Ectodermal cell (in vitro differentiated cells): Measurements from ENCODE around the gene DNAJB4.
"Not testable (repeated sequence)": the region's sequence is repeated elsewhere in the genome, so short reads cannot be mapped to it uniquely, and the experiment has no call there.

Source experiments
- H3K27ac ChIP-seq: 2 replicates; pipeline ENCODE4 v1.7.0; 2013; ENCODE audit warnings: mild to moderate bottlenecking, low read depth, low read length; ENCODE audit not compliant: insufficient read depth, poor library complexity, severe bottlenecking
- H3K27me3 ChIP-seq: 2 replicates; pipeline ENCODE4 v1.7.0; 2013; ENCODE audit warnings: mild to moderate bottlenecking, low read length; ENCODE audit not compliant: insufficient read depth, control insufficient read depth, poor library complexity, severe bottlenecking
- H3K36me3 ChIP-seq: one replicate; pipeline ENCODE4 v1.7.0; 2013; ENCODE audit warnings: low read length; ENCODE audit not compliant: control insufficient read depth, insufficient read depth
- H3K4me1 ChIP-seq: one replicate; pipeline ENCODE4 v1.7.0; 2013; ENCODE audit warnings: low read length; ENCODE audit not compliant: control insufficient read depth, insufficient read depth
- H3K4me3 ChIP-seq: 2 replicates; pipeline ENCODE4 v1.7.0; 2013; ENCODE audit warnings: low read depth, low read length, control low read depth; ENCODE audit not compliant: insufficient read depth
- H3K9me3 ChIP-seq: 2 replicates; pipeline ENCODE4 v1.7.0; 2013; ENCODE audit warnings: mild to moderate bottlenecking, low read length, moderate library complexity; ENCODE audit not compliant: control insufficient read depth
- WGBS, 2 experiments: methylation state at CpG; one replicate each; pipeline ENCODE4 v1.1.7; 2013; ENCODE audit warnings: missing lambda C conversion rate in 2 of 2; 5-methylcytosine and 5-hydroxymethylcytosine counted together

DNAJB4 gene

GRCh38 chr1:78006521-78006920, 1.8 kb downstream of the DNAJB4 start:
- H3K4me3 ChIP-seq = peak overlapping the region; percentile 43
- no peaks in the 10 kb centered on the region for H3K4me1 ChIP-seq
- H3K27me3 ChIP-seq = no peaks in the 10 kb centered on the region
- H3K27ac ChIP-seq = no peak overlapping the region
- no peaks in the 10 kb centered on the region for H3K36me3 ChIP-seq
- no peaks in the 10 kb centered on the region for H3K9me3 ChIP-seq

DNA sequence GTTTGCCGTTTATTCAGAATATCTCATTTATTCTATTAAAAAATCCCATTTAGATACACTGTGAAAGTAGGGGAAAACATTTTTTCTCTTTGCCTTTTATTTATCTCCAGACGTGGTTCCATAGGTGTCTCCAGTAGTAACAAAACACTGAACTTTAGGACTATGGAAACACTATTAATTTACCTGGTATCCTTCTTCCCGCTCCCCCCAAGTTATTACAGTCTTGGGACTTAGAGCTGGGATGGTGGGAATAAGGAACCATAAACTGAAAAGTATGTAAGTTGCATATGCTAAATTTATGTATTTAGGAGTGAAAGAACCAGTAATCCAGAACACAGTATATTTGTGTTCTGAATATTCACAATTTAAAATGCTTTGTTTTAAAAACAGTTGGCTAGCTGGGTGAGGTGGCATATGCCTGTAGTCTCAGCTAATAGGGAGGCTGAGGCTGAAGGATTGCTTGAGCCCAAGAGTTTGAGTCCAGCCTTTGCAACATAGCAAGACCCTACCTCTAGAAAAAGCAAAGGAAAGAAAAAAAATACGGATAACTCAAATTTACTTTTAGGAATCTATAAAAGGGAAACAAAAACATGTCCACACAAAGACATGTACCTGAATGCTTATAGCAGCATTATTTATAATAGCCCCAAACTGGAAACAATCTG, 3.1 kb downstream of the DNAJB4 start:
- 93 to 100% methylated on average over 2 to 3 of the region's 4 CpGs for WGBS, 2 experiments
- H3K9me3 ChIP-seq = no peaks in the 10 kb centered on the region
- H3K27ac ChIP-seq = no peak overlapping the region

DNA sequence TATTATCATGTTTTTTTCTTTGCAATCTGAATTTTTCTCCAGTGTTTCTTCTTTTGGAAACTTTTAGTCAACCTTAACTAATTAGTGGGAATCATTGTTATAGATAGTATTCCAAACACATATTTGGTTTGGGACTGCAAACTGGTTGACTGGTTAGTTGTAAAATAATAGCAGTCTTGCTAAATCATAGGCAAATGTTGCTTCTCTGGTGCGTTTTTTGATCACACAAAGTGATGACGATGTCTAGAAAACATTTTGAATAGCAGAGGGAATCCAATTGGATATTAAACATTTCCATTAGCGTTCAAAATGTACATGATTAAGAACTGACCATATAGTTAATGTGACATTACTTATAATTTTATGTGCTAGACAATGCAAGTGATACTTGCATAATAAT, 4.5 kb downstream of the DNAJB4 start:
- no peaks in the 10 kb centered on the region for H3K9me3 ChIP-seq
- 89 to 91% methylated on average over 2 of the region's 3 CpGs for WGBS, 2 experiments
- H3K27me3 ChIP-seq = no peaks in the 10 kb centered on the region
- no peak overlapping the region for H3K27ac ChIP-seq
- H3K4me1 ChIP-seq = no peaks in the 10 kb centered on the region
- no peaks in the 10 kb centered on the region for H3K36me3 ChIP-seq
- H3K4me3 ChIP-seq = no peak overlapping the region

More for the DNA sequence above, 3.1 kb downstream of the DNAJB4 start:
- Histone ChIP-seq H3K4me3 (no peak overlapping the region), H3K36me3 (no peaks in the 10 kb centered on the region), H3K27me3 (no peaks in the 10 kb centered on the region), H3K4me1 (no peaks in the 10 kb centered on the region)

DNA sequence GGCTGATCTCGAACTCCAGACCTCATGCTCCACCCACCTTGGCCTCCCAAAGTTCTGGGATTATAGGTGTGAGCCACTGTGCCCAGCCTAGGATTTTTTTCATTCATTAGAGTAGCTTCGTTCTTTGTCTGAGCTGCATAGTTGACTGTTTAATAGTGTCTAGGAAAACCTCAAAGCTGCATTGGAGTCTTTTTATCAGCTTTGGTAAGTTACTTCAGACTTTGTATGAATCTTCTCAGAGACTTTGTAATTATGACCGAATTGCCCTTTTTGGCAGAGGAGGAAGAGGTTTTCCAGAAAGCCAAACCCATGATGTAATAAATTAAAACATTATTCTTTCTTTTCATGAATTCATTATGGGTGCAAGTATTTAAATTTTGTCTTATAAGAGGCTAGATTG, 5.1 kb downstream of the DNAJB4 start:
- Histone ChIP-seq H3K4me3 (no peak overlapping the region), H3K9me3 (no peaks in the 10 kb centered on the region), H3K27me3 (no peaks in the 10 kb centered on the region), H3K36me3 (no peaks in the 10 kb centered on the region), H3K27ac (no peak overlapping the region), H3K4me1 (no peaks in the 10 kb centered on the region)
- WGBS, 2 experiments = 82 to 96% methylated on average over 3 of the region's 3 CpGs

DNA sequence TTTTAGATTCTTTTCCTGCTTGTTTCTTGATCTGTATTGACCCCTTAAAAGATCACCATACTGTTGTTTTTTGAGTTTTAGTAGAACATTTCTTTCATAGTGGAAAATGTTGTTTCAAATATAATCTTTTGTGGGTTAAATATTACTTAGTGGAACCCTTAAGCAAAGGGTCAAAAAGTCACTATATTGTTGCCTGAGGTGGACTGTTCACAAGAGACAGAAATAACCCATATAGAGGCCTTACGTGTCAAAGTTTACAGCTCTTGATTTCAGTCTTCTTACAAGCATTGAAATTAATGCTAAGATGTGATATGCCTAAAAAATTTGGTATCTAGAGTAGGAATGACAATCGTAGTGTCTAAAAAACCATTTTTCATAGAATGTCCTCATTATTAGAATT, 6.3 kb downstream of the DNAJB4 start:
- H3K36me3 ChIP-seq = no peaks in the 10 kb centered on the region
- H3K9me3 ChIP-seq = no peaks in the 10 kb centered on the region
- no peaks in the 10 kb centered on the region for H3K4me1 ChIP-seq
- WGBS, 2 experiments = 89 to 100% methylated on average over 1 to 2 of the region's 2 CpGs
- H3K27me3 ChIP-seq = no peaks in the 10 kb centered on the region
- H3K27ac ChIP-seq = no peak overlapping the region
- H3K4me3 ChIP-seq = no peak overlapping the region

- Histone ChIP-seq H3K9me3 (no peaks in the 10 kb centered on the region), H3K4me1 (no peaks in the 10 kb centered on the region), H3K4me3 (no peak overlapping the region), H3K27ac (no peak overlapping the region), H3K27me3 (no peaks in the 10 kb centered on the region), H3K36me3 (no peaks in the 10 kb centered on the region)
Measured at GRCh38 chr1:78015148-78015547, 10.4 kb downstream of the DNAJB4 start.

DNA sequence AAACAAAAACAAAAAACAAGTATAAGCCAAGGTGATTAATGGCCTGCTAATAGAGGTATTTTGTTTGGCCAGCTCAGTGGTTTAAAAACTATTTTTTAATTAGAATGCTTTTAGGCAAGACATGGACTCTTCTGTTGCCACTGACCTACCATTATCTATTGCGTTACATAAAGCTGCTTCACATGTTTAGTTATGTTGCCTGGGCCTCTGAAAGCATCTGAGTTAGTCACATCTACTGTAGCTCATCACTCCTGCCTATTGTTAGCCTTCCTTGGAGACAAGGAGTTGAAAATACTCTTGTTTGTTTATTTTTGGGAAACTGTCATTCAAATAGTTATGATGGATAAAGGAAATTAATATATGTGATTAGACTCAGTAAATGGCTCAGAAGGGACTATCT, 14.3 kb downstream of the DNAJB4 start:
- H3K9me3 ChIP-seq = no peaks in the 10 kb centered on the region
- H3K27ac ChIP-seq = no peak overlapping the region
- WGBS, 2 experiments = 95 to 100% methylated on average over 1 of the region's 1 CpG
- no peaks in the 10 kb centered on the region for H3K27me3 ChIP-seq
- H3K4me3 ChIP-seq = no peak overlapping the region
- no peaks in the 10 kb centered on the region for H3K36me3 ChIP-seq
- H3K4me1 ChIP-seq = no peaks in the 10 kb centered on the region

GRCh38 chr1:78021134-78021533, 16.4 kb downstream of the DNAJB4 start:
- not testable (repeated sequence) for H3K27me3 ChIP-seq, H3K4me3 ChIP-seq, H3K9me3 ChIP-seq, H3K4me1 ChIP-seq, H3K36me3 ChIP-seq, H3K27ac ChIP-seq
- 90 to 92% methylated on average over 3 to 4 of the region's 4 CpGs for WGBS, 2 experiments

- Histone ChIP-seq H3K27me3 (no peaks in the 10 kb centered on the region), H3K9me3 (no peaks in the 10 kb centered on the region), H3K27ac (no peak overlapping the region), H3K4me3 (no peak overlapping the region), H3K4me1 (no peaks in the 10 kb centered on the region), H3K36me3 (no peaks in the 10 kb centered on the region)
- whole genome bisulfite sequencing, 2 experiments = 92% methylated on average over 4 of the region's 4 CpGs; no CpG with 5 or more reads in 1 of the 2 experiments
Measured at GRCh38 chr1:78029793-78030192, 25.1 kb downstream of the DNAJB4 start.

GRCh38 chr1:78032996-78033796, 28.5 kb downstream of the DNAJB4 start:
- H3K4me1 ChIP-seq = no peaks in the 10 kb centered on the region
- H3K27me3 ChIP-seq = no peaks in the 10 kb centered on the region
- no peak overlapping the region for H3K27ac ChIP-seq
- 89 to 92% methylated on average over 4 of the region's 4 CpGs for WGBS, 2 experiments
- H3K9me3 ChIP-seq = no peaks in the 10 kb centered on the region
- no peaks in the 10 kb centered on the region for H3K36me3 ChIP-seq
- no peak overlapping the region for H3K4me3 ChIP-seq
